Medulla oblongata (tissue), 1 donor: ENCODE results near the gene ZNF716.
"Not testable (repeated sequence)": the region's sequence is repeated elsewhere in the genome, so short reads cannot be mapped to it uniquely, and the experiment has no call there.

ENCODE experiments used
- DNase-seq: peaks from one replicate; pipeline ENCODE4 v3.0.0-alpha.2; 2015; ENCODE audit errors: extremely low spot score

Gene ZNF716

GRCh38 chr7:57426629-57427003 lies 23.4 kb upstream of the ZNF716 start:
- DNase-seq = no peak

DNA sequence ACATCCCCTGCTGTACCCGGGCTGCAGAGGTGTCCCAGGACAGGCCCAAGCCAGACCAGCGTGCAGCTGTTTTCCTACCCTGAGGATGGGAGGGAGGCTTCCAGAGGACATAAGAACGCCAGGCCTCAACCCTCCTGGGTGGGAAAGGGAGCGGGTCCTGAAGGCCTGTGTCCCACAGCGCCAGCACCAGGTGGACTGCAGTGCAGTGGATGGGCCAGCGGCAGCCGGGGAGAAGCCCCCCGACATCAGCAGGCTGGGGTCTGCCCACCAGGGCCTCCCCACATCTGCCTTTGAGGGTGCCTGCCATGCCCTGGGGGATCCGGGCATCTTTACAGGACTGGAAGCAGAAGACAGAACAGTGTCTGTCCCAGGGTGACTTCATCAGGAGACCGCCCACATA lies 22.8 kb upstream of the ZNF716 start:
- DNase-seq = no peak

DNA sequence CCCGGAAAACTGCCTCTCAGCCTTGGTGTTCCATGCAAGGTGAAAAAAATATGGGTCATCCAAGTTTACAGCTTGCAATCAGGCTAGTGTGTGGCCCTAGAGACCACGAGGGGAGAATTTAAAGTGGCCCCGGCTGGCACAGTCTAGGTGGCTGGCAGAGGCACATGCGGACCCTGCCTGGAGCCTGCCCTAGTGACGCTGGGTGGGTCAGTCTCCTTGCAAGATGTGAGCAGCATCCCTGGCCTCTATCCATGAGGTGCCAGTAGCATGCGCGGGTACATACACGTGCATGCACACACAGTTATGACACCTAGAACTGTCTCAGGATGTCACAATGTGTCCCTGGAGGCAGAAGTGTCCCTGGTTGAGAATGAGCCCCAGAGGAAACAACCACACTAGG lies 22.4 kb upstream of the ZNF716 start:
- no peak for DNase-seq

DNA sequence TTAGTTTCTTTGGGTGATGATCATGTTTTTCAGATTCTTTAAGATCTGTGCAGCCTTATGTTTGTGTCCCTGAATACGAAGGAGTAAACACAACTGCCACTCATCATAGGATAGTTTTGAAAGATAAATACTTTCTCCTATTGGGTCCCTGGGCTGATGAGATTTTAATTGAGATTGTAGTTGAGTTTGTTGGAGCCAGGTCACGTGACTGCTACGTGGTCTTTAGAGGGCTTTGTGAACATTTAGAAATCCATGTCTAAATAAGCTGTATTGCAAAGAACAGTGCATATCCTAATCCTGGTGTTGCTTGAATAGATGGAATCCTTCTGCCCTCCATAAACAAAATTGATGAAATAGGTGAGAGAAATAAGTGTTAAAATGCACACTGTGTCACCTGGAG lies 17.4 kb upstream of the ZNF716 start:
- no peak for DNase-seq

- no peak for DNase-seq
Measured at GRCh38 chr7:57437581-57437980, 12.4 kb upstream of the ZNF716 start.

GRCh38 chr7:57438244-57438643 lies 11.7 kb upstream of the ZNF716 start:
- no peak for DNase-seq

- no peak for DNase-seq
Measured at GRCh38 chr7:57443567-57443966, 6.4 kb upstream of the ZNF716 start.

DNA sequence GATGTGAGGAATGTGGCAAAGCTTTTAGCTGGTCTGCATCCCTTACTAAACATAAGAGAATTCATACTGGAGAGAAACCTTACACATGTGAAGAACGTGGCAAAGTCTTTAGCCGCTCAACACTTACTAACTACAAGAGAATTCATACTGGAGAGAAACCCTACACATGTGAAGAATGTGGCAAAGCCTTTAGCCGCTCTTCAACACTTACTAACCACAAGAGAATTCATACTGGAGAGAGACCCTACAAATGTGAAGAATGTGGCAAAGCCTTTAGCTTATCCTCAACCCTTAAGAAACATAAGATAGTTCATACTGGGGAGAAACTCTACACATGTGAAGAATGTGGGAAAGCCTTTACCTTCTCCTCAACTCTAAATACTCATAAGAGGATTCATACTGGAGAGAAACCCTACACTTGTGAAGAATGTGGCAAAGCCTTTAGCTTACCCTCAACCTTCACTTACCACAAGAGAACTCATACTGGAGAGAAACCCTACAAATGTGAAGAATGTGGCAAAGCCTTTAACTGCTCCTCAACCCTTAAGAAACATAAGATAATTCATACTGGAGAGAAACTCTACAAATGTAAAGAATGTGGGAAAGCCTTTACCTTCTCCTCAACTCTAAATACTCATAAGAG lies 19.3 kb downstream of the ZNF716 start:
- DNase-seq = not testable (repeated sequence)

DNA sequence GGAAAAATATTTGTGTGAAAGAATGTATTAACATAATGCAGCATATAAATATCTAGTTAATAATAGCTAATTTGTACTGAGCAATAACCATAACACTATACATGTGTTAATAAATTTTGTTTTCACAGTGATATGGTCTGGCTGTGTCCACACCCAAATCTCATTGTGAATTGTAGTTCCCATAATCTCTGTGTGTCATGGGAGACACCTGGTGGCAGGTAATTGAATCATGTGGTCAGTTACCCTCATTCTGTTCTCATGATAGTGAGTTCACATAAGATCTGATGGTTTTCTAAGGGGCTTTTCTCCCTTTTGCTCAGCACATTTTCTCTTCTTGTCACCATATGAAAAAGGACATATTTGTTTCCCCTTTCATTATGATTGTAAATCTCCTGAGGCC lies 30.3 kb downstream of the ZNF716 start:
- not testable (repeated sequence) for DNase-seq

- not testable (repeated sequence) for DNase-seq
Measured at GRCh38 chr7:57485022-57485421, 35.0 kb downstream of the ZNF716 start.

DNA sequence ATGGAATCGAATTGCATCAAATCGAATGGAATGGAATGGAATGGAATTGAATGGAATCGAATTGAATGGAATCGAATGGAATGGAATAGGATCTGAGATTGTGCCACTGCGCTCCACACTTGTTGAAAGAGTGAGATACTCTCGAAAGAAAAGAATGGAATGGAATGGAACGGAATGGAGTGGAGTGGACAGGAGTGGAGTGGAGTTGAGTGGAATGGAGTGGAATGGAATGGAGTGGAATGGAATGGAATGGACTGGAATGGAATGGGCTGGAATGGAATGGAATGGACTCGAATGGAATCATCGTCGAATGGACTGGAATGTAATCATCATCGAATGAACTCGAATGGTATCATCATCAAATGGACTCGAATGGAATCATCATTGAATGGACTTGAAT lies 38.0 kb downstream of the ZNF716 start:
- no peak for DNase-seq

GRCh38 chr7:57495111-57495510 lies 45.1 kb downstream of the ZNF716 start:
- DNase-seq = not testable (repeated sequence)

GRCh38 chr7:57496395-57496794 lies 46.4 kb downstream of the ZNF716 start:
- DNase-seq = no peak

DNA sequence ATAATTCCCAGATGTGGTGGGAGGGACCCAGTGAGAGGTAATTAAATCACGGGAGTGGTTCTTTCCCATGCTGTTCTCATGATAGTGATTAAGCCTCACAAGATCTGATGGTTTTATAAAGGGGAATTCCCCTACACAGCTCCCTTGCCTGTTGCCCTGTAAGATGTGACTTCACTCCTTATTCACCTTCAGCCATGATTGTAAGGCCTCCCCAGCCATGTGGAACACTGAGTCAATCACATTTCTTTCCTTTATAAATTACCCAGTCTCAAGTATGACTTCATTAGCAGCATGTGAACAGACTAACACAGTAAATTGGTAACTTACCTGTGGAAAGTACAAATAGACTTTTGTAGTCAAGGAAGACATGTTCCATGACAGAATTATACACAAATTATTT lies 55.2 kb downstream of the ZNF716 start:
- no peak for DNase-seq
